OCI-M2 (cell line): ENCODE data around the gene GPANK1.

Experiments
- DNase-seq: peaks from one replicate; lab custom pipeline; 2025; ENCODE audit not compliant: unreplicated experiment; lab: John Stamatoyannopoulos, UW

GPANK1 gene

DNA sequence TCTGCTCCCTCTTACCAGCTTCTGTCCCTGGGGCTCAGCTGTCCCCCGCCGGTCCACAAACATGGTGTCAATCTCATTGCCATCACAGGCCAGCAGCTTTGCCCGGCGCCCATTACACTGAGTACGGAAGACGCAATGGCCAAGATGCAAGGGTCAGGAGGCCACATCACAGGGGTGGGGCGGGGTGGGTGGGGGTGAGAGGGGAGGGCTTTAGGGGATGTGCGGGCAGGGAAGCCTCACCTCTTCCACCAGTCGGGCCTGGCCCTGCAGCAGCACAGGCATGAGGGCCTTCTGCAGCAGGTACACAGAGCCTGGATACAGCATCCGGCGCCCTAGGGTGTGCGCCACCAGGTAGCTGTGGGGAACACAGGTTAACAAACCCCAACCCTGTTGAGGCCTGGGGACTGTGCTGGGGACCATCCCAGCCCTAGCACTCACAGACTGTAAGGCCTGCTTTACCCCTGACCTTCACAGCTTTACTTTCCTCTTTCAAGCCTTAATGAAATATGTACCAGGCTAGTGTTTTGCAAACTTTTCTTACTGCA, 26.8 kb upstream of the GPANK1 start:
- no peak for DNase-seq

DNA sequence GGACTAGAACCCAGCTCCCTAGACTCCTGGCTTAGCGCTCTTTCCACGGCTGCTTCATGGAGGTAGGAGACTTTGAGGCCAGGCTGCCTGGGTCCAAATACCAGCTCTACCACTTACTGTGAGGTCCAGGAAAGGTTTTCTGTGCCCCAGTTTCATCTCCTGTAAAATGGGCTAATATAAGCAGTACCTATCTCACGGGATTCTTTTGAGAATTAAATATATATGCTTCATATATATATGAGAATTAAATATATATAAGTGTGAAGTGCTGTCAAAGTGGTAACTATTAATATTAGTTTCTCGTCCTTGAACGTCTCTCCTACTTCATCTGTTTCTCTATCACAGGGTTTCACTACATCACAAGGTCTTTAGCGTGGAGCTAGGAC, 26.3 kb upstream of the GPANK1 start:
- no peak for DNase-seq

DNA sequence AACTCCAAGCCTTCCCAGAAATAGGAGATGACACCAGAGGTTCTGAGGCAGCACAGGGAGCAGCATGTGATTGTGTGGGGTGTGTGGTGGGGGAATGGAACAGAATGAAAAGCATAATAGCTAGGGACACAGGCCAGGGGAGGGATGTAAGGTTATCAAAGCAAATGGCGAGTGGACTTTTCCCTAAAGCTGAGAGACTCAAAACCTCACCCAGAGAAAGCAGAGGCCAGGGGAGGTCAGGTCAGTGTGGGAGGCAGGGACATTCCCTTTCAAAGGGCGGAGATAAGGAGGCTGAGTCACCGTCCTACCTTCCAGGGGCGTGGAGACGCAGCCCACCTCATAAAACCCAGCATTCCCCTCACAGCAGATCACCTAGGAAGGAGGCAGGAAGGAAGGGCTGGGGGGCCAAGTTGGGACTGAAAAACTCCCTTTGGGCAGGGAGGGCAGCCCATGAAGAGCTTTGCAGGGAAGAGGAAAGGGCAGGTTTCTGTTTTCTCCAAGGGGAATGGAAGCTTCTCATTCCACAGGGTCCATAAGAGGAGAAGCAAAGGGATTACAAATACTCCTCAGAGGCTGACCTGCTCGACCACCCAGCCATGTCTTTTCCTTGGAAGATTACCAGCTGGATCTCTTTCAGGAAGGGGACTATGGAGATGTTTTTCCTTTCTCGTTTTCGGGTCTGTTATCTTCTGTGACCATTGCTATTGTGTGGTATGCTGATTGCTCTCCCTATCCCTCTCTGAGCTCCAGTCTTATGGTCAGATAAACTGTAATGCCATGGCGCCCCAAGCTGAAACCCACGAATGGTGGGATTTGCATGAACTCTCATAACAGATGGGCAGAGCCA, 25.7 kb upstream of the GPANK1 start:
- DNase-seq, result peak; percentile 70

DNA sequence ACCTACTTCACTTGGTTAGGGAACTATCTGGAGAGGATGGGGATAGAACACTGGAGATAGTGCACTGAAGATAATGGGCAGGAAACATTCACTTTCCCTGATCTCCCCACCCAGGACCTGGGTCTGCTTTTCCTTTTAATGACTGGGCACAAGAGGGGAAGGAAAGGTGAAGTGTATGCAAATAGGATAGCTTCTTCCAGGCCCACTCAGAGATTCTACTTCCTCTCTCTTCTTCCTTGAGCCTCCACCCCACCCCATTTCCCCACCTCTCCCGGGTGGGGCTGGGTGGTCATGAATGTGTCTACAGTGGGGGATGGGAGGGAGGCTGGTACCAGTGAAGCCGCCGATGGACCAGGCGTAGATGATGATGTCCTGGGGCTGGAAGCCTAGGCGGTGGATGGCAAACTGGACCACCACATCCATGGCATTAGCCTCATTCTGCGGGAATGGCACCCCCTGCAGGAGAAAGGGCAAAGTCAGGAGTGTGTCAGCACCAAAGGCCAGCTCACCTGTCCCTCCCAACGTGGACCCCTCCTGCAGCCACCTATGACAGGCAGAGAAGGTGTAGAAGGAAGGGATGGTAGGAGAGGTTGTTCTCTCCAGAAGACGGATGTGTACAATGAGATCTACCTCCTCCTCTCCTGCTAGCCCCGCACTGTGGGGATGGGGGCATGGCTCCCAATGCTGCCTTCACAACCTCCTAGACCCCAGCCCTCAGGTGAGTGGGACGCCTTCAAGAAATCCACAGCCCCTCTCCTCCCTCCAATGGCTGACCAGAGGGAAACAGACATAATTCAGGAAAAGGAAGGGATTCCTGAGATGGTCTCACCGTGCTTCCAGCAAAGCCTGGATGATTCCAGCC, 24.7 kb upstream of the GPANK1 start:
- no peak for DNase-seq

DNA sequence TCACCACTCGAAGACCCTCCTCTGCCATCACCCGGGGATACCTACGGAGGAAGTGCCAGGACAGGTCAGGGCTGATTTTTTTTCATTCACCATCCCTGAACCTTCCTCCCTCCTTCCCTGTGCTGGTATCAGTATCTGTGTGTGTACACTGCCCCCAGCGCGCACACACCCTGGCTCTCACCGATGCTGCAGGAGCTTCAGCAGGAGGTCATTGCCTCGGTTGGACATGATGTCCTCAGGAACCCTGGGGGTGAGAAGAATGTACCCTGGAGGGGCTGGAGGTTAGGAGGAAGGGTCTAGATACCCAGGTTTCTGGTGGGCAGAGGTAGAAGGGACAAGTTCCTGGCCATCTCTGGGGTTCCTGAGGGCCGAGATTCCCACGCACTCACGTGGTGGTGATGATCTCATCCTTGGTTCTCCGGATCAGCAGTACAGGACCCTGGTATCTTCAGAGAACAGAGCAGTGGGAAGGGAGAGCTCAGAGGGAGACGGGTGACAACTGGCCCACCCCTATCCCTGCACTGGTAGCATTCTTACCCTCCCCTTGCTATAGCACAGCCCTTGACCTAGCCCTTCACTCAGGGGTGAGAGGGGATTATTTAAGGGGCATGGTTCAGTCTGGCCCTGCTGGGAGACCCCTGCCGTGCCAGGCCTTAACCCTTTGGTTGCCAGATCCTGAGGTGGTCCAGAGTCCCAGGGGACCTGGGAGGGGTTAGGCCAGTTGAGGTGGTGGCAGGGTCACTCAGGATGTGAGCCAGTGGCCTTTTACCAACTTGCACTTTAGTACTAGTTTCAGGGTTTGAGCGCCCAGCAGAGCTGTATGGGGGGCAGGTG, 23.3 kb upstream of the GPANK1 start:
- no peak for DNase-seq

DNA sequence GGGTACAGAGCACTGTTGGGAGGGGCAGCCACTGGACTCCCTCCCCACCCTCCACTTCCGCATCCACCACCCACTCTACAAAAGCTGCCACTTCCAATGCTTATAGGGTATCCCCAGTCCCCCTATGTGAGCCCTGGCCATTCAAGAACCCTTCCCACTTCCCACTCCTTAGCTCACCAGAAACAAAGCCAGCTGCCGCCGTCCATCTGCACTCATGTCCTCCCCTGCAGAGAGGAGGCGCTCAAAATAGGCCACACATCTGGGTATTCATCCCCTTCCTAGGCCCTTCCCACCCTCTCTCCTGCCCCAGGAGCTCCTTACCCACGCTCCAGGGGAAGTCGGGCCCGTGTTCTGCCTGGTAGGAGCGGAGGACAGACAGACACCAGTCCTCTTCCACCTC, 22.5 kb upstream of the GPANK1 start:
- DNase-seq, result no peak

DNA sequence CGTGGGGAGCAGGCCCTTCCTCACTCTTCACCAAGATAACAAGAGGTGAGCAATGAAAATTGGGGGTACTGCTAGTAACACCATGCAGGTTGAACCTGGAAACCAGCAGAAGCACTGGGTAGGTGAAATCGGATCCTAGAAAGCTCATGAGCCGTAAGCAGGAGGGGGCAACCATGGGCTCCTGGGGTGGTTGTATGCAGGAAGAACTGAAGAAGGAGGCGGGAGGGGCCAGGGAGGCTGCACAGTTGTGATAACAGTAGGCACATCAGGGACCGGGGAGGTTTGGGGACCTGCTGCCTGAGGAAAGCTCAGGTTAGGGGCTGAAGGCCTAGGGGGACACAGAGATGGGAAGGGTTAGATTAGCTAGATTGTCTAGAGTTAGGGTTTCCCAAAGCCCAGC, 21.7 kb upstream of the GPANK1 start:
- no peak for DNase-seq

DNA sequence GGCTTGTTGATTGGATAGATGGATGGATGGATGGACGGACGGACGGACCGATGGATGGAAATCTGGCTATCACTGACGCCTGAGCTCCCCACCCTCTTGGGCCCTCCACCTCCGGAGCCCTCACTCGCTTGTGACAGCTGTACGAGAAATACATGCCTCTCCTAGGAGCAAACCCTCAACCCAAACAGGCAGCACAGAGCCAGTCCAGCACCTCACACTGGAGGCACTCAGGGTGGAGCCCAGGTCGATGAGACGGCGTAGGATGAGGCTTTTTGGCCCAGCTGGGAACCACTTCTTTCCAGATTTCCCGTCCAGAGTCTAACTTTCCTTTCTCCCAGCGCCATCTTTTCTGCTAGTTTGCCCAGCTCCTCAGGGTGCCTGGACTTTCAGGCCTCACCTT, 18.8 kb upstream of the GPANK1 start:
- no peak for DNase-seq

DNA sequence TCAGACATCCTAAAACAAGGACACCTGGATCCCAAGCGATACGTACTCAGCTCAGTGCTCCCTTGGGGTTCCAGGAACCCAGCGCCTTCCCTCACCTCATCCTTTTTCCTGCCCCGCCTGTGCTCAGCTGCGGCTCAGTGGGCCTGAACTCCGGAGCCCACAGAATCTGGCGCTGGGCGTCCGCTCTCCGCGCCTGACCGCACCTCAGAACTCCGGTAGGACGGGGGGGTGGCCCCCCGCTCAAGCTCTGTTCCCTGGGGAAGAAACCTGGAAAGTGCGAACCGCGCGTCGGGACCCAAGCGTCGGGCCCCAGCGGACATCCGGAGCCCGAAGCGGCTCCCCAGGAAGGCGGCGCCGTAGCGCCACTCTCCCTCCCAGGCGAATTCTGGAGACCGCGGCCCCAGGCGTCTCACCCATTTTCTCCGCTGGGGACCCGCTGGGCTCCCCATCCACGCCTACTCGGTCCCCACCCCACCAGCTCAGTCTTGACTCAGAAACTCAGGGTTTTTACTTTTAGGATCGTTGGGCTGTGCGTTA, 16.4 kb upstream of the GPANK1 start:
- no peak for DNase-seq

DNA sequence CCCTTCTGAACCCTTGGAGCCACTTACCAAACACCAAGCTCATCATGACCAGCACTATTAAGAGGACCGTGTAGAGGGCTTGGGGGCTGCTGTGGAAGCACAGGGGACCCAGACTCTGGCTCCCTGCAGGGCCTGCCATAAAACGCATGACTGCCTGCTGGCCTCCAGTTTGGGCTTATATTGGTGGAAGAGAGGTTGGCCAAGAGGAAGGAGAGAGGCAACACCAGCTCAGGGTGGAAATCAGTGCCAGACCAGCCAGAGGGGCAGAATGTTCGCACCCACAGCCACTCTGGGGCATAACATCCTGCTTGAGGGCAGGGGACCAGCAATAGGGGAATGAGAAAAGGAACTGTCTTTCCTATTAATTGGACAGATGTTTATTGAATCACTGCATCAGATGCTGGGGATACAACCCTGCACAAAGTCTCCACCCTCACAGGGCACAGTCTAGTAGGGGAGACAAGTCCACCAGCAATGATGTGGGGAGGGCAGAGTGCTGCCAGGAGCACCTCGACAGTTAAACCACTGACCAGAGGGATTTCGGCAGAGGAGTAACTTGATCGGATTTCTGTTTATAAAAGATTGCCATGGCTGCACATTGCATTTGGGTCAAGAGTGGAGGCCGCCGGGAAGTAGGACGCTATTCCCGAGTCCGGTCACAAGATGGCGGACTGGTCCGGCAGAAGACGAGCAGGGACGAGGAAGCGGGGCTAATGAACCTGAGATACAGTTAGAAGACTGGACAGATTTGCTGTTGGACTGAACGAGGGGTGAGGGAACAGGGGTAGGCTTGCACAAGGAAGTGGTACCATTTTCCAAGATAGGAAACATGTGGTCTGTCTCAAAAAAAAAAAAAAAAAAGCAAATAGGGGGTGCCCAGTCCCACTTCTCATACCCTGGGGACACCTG, 15.7 kb upstream of the GPANK1 start, which contains the start of gene LY6G5C:
LY6G5C (minus strand) TSS at position 842 of the 909 bp plus-strand sequence; CDS start at position 148, 694 bp downstream.
- DNase-seq, result no peak

DNA sequence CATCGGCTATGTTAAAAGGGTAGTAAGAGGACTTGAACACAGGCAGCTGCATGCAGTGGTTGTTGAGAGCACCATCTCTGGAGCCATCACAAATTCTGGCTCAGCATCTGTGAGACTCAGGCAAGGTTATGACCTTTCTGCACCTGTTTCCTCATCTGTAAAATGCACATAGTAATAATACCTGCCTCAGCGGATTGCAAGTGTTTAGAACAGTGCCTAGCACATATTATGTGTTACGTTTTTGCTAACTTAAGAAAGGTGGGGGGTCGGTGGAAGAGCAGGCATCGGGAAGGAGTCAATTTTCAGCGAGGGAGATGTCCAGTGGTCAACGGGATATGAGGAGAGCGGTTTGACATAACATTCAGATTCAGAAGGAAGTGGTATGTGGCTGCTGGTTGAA, 13.2 kb upstream of the GPANK1 start:
- no peak for DNase-seq

DNA sequence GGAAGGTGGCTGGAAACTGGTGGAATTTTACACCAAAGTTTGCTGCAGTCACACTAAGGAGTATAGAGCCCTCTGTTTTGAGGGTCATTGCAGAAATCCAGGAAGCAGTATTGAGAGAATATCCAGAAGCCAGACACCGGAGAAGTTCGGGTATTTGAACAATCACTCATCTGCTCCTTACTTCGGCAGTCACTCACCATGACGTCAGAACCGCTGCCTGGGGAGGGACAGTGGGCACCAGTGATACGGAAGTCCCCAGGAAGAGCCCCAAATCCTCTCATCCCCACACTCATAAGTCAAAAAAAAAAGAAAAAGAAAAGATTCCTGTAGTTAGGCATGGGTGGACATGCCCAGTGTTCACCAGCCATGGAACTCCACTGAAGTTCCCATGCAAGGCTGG, 12.1 kb upstream of the GPANK1 start:
- DNase-seq, result no peak

DNA sequence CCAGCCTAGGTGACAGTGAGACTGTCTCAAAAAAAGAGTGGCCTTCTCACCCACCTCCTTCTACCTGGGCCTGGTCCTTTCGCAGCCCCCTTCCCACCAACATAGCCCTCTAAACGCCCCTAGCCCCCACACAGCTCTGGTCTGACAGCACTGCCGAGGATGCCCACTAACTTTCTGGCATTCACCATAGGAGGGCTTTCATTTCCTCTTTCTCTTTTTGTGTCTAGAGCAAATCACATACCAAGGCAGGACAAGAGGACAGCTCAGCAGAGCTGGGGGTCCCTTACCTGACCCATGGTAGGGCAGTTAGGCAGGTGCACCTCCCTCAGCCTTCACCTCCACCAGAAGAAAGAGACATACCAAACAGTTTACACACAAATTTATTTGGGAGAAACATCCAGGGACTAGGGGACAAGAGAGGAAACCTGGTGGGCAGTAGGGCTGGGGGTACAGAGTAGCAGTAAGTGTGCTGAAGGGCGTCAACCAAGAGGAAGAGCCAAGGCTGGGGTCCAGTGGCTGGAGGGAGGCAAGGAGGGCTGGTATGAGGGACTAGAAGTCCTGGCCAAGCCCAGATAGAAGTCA, 11.6 kb upstream of the GPANK1 start:
- DNase-seq, result no peak

DNA sequence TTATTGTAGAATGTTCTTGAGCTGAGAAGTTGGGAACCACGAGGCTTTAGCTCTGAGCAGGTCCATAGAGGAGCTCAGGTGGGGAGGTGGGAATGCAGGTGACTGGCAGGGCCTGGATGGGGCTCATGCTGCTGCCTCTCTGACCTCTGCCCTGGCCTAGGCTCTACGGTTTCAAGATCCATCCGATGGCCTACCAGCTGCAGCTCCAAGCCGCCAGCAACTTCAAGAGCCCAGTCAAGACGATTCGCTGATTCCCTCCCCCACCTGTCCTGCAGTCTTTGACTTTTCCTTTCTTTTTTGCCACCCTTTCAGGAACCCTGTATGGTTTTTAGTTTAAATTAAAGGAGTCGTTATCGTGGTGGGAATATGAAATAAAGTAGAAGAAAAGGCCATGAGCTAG, 4.9 kb upstream of the GPANK1 start, which contains the start of gene LY6G5B:
LY6G5B (plus strand) TSS at position 301 of the 400 bp plus-strand sequence. CDS start 975 bp downstream, outside the sequence.
- no peak for DNase-seq

DNA sequence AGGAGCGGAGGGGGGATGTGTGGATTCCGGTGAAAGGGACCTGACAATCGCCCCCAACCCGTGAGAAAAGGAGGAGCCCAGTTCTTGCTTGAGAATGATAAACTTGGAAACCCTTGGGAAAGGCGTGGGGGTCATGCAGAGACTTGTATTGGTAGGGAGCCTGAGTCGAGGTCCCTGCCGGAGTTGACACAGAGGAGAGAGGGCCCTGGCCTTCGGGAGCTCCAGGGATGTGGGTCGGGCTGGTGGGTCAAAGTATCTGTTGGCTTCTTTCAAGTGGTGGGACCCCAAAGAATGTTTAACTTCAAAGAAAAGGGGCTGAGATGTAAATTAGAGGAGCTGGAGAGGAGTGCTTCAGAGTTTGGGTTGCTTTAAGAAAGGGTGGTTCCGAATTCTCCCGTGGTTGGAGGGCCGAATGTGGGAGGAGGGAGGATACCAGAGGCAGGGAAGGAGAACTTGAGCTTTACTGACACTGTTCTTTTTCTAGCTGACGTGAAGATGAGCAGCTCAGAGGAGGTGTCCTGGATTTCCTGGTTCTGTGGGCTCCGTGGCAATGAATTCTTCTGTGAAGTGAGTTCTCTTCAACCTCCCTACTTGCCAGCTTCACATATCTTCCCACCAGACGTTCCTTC, 1.7 kb upstream of the GPANK1 start:
- no peak for DNase-seq

DNA sequence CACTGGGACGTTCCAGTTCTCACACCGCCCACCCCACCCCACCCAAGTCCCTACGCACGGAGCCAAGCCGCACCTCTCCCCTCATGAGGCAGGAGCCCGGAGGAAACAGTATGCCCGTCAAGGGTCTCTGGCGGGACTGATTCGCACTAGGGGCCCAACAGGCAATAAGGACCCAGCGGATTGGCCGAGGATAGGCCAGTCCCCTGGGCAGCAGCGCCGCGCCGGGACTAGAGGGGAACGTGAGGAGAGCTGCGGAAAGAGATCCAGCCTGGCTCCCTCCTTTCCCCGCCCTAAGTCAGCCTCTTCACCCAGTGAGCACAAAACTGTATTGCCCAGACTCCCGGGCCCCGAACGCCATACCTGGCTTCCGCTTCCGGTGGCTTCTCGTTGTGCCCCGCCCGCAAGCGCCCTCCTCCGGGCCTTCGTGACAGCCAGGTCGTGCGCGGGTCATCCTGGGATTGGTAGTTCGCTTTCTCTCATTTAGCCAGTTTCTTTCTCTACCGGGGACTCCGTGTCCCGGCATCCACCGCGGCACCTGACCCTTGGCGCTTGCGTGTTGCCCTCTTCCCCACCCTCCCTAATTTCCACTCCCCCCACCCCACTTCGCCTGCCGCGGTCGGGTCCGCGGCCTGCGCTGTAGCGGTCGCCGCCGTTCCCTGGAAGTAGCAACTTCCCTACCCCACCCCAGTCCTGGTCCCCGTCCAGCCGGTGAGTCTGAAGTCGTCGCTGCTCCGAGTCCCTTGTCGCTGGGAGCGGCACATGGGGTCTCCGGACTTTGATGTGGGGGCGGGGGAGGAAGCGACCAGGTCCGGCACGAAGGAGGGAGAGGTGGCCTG, 922 bp upstream of the GPANK1 start, which contains the start of gene CSNK2B:
CSNK2B (plus strand) TSS at position 580 of the 836 bp plus-strand sequence. CDS start 752 bp downstream, outside the sequence.
- peak; percentile 93 for DNase-seq

DNA sequence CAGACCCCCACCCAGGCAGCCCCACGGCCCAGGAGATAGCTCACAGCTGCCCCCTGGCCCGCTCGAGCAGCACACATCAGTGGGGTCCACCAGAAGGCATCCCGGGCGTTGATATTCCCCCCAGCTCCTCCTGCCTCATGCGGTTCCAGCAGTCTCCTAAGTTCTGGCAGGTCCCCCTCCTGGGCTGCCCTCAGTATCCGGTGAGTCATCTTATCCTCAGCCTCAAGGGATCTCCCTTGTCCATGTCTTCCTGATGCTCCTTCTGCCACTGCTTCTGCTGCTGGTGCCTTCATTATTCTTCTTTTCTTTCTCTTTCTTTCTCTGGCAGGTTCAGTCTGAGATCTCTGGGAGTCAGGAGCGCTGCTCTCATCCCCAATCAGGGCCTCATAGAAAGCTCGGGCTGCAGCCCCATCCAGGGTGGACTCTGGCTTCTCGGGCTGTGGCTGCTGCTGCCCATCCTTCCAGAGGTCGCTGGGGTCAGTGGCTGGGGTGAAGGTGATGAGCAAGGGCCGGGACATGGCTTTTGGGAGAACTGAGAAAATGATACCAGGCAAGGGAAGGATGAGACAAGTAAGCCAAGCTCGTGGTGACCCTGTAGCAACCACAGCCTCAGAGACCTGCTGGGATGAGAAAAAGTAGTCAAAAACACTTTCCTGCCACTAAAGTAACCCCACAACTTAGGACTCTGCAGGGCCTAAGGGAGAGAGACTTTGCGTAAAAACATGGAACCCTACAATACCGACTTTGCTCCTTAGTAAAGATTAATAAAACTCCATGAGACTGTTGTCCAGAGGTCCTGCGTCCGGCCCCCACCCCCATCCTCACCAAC, 622 bp downstream of the GPANK1 start:
- no peak for DNase-seq
